Measurements from ENCODE around the gene NELL1. TPM values are rescaled to one million over a fixed set of nuclear protein-coding genes. Genes with fewer than 3 reads are reported as not detected.

Gene NELL1
- total RNA-seq, 1 experiment from 2014 or later: not detected

DNA sequence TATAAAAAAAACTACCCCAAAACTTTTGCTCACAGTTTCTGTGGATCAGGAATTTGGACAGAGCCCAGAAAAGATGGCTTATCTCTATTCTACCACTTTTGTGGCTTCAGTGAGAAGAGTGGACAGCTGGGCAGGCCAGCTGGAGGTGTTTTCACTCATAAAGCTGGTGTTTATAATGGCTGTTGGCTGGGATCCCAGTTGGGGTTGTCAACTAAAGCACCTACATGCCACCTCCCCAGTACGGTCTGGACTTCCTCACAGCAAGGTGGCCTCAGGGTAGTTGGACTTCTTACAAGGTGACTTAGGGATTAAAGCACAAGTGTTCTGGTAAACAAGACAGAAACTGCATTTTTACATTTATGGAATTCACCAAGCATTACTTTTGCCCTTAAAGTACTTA, 171.0 kb downstream of the NELL1 start:
- Histone ChIP-seq H3K27ac (ENCODE audit: low read length) (no peak overlapping the region), H3K9me2 (replicated peaks; ENCODE audit: low read length) (no peaks in the 10 kb centered on the region), H2AFZ (ENCODE audit: low read length) (no peak overlapping the region), H3K9me3 (ENCODE audit: low read length) (no peaks in the 10 kb centered on the region), H3F3A (ENCODE audit: low read length, unreplicated experiment) (no peaks in the 10 kb centered on the region), H3K4me2 (ENCODE audit: low read length) (no peak overlapping the region), H3K79me2 (ENCODE audit: low read length) (no peaks in the 10 kb centered on the region), H3K27me3 (ENCODE audit: low read length) (no peaks in the 10 kb centered on the region), H3K36me3 (ENCODE audit: low read depth, low read length) (no peaks in the 10 kb centered on the region), H4K20me1 (ENCODE audit: low read length) (no peaks in the 10 kb centered on the region), H3K4me3 (ENCODE audit: low read length) (no peak overlapping the region), H3K4me1 (ENCODE audit: insufficient read depth, low read length) (no peaks in the 10 kb centered on the region), H3K9ac (ENCODE audit: low read length) (no peak overlapping the region)
- BruUV-seq (replicated peaks): no TSS peak
- POLR2A ChIA-PET (ENCODE audit: unreplicated experiment): no interaction called here
- TF ChIP-seq EZH2 (IDR thresholded peaks at IDR 0.05; ENCODE audit: low read length, unreplicated experiment) (no peak), EZH2phosphoT487 (IDR thresholded peaks at IDR 0.05; ENCODE audit: borderline replicate concordance, low read length) (no peak)
- TF ChIP-seq, protein P1, sequence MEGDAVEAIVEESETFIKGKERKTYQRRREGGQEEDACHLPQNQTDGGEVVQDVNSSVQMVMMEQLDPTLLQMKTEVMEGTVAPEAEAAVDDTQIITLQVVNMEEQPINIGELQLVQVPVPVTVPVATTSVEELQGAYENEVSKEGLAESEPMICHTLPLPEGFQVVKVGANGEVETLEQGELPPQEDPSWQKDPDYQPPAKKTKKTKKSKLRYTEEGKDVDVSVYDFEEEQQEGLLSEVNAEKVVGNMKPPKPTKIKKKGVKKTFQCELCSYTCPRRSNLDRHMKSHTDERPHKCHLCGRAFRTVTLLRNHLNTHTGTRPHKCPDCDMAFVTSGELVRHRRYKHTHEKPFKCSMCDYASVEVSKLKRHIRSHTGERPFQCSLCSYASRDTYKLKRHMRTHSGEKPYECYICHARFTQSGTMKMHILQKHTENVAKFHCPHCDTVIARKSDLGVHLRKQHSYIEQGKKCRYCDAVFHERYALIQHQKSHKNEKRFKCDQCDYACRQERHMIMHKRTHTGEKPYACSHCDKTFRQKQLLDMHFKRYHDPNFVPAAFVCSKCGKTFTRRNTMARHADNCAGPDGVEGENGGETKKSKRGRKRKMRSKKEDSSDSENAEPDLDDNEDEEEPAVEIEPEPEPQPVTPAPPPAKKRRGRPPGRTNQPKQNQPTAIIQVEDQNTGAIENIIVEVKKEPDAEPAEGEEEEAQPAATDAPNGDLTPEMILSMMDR (conservative IDR thresholded peaks at IDR 0.05; ENCODE audit: low read depth, low read length): no peak
- no peak for DNase-seq
- CTCF ChIA-PET: no interaction called here
- intact Hi-C loops (cut with micrococcal nuclease): no loop called here
- no peak for ATAC-seq

DNA sequence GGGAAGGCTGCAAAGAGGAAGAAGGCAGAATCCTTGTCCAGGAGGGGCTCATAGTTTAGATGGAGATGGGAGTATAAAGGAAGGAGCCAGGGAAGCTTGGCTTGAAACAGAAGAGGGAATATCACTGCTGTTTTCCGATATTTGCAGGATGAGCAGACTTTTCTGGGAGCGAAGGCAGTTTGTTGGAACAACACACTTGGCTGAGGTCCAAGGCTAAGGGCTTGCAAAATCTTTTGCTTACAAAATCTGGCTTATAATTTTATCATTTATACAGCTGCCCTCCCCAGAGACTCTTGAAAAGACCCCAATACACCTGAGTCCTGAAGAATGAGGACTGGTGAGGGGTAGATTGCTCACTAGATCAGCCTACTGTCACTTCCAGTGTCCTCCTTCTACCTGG, 174.8 kb downstream of the NELL1 start:
- Histone ChIP-seq H3F3A (ENCODE audit: low read length, unreplicated experiment) (no peaks in the 10 kb centered on the region), H3K4me3 (ENCODE audit: low read length) (no peak overlapping the region), H3K4me1 (ENCODE audit: insufficient read depth, low read length) (no peaks in the 10 kb centered on the region), H3K36me3 (ENCODE audit: low read depth, low read length) (no peaks in the 10 kb centered on the region), H3K9me2 (replicated peaks; ENCODE audit: low read length) (no peaks in the 10 kb centered on the region), H4K20me1 (ENCODE audit: low read length) (no peaks in the 10 kb centered on the region), H3K27me3 (ENCODE audit: low read length) (no peaks in the 10 kb centered on the region), H3K9ac (ENCODE audit: low read length) (no peak overlapping the region), H3K79me2 (ENCODE audit: low read length) (no peaks in the 10 kb centered on the region), H2AFZ (ENCODE audit: low read length) (no peak overlapping the region), H3K9me3 (ENCODE audit: low read length) (no peaks in the 10 kb centered on the region), H3K27ac (ENCODE audit: low read length) (no peak overlapping the region), H3K4me2 (ENCODE audit: low read length) (no peak overlapping the region)
- ChIA-PET POLR2A (ENCODE audit: unreplicated experiment) (no interaction called here), CTCF (no interaction called here)
- TF ChIP-seq, protein P1 (conservative IDR thresholded peaks at IDR 0.05; ENCODE audit: low read depth, low read length): no peak
- TF ChIP-seq EZH2phosphoT487 (IDR thresholded peaks at IDR 0.05; ENCODE audit: borderline replicate concordance, low read length) (no peak), EZH2 (IDR thresholded peaks at IDR 0.05; ENCODE audit: low read length, unreplicated experiment) (no peak)
- DNase-seq (no peak), ATAC-seq (no peak)
- intact Hi-C loops (cut with micrococcal nuclease): no loop called here
- BruUV-seq (replicated peaks): no TSS peak

DNA sequence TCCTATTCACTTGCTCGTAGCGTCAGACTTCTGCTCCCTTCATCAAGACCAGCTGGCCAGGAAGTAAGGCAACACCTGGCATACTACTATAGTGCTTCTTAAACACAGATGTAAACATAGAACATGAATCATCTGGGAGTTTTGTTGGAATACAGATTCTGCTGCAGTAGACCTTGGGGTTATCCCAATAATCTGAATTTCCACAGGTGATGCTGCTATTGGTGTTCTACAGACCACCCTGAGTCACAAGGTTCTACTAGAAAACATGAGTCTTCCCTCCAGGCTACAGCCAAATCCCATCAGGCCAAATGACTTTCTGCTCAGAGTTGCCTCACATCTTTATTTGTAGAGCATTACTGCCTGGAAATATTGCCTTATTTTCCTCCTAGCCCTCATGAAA, 175.2 kb downstream of the NELL1 start:
- Histone ChIP-seq H2AFZ (ENCODE audit: low read length) (no peak overlapping the region), H3K9ac (ENCODE audit: low read length) (no peak overlapping the region), H3K9me3 (ENCODE audit: low read length) (no peaks in the 10 kb centered on the region), H3K36me3 (ENCODE audit: low read depth, low read length) (no peaks in the 10 kb centered on the region), H3K9me2 (replicated peaks; ENCODE audit: low read length) (no peaks in the 10 kb centered on the region), H3K4me3 (ENCODE audit: low read length) (no peak overlapping the region), H3K27me3 (ENCODE audit: low read length) (no peaks in the 10 kb centered on the region), H3K79me2 (ENCODE audit: low read length) (no peaks in the 10 kb centered on the region), H3K4me2 (ENCODE audit: low read length) (no peak overlapping the region), H3K4me1 (ENCODE audit: insufficient read depth, low read length) (no peaks in the 10 kb centered on the region), H3F3A (ENCODE audit: low read length, unreplicated experiment) (no peaks in the 10 kb centered on the region), H3K27ac (ENCODE audit: low read length) (no peak overlapping the region), H4K20me1 (ENCODE audit: low read length) (no peaks in the 10 kb centered on the region)
- ChIA-PET CTCF (no interaction called here), POLR2A (ENCODE audit: unreplicated experiment) (no interaction called here)
- ATAC-seq: no peak
- intact Hi-C loops (cut with micrococcal nuclease): no loop called here
- no peak for DNase-seq
- TF ChIP-seq EZH2 (IDR thresholded peaks at IDR 0.05; ENCODE audit: low read length, unreplicated experiment) (no peak), EZH2phosphoT487 (IDR thresholded peaks at IDR 0.05; ENCODE audit: borderline replicate concordance, low read length) (no peak)
- TF ChIP-seq, protein P1 (conservative IDR thresholded peaks at IDR 0.05; ENCODE audit: low read depth, low read length): no peak
- no TSS peak for BruUV-seq (replicated peaks)
